ENCODE data around the gene TRPV4. TPM values are rescaled to one million over a fixed set of nuclear protein-coding genes. Genes with fewer than 3 reads are reported as not detected.
A peak's percentile ranks its signal among the peaks of the same experiment; 100 is the strongest.

Gene TRPV4
- total and polyA plus RNA-seq, 2 donors from 2014 or later, result 6.0 to 24.5 TPM

GRCh38 chr12:109771746-109772621 lies 61.2 kb downstream of the TRPV4 start:
- no peaks in the 10 kb centered on the region for H3K9me3 ChIP-seq (ENCODE audit: control insufficient read depth in 2 of 3, insufficient read depth in 1 of 3, low read length in 3 of 3)
- intact Hi-C loops (cut with DNase I), result loop anchor here (5.0 to 10.0 kb wide), 2 partner anchors 175 to 247 kb away; no protein-coding TSS in a partner anchor
- peak in 2 of 5 donors; percentile 41 to 43 for DNase-seq
- H3K27ac ChIP-seq (ENCODE audit: low read depth in 2 of 2, low read length in 2 of 2), result no peak overlapping the region
- no peak overlapping the region for H3K9ac ChIP-seq (ENCODE audit: low read length in 3 of 3)
- no peak overlapping the region for H3K4me3 ChIP-seq (ENCODE audit: low read length in 3 of 3)
- no peaks in the 10 kb centered on the region for H3K27me3 ChIP-seq (ENCODE audit: control insufficient read depth, insufficient read depth, low read length)
- H3K36me3 ChIP-seq (ENCODE audit: control insufficient read depth in 2 of 3, insufficient read depth in 3 of 3, low read length in 3 of 3), result no peaks in the 10 kb centered on the region
- peaks cover 0 to 10% (median 0%) of the 10 kb centered on the region in 3 donors for H3K4me1 ChIP-seq (ENCODE audit: control insufficient read depth in 2 of 3, insufficient read depth in 2 of 3, low read depth in 1 of 3, low read length in 3 of 3)
- peak; percentile 7 for TF ChIP-seq CTCF (IDR thresholded peaks at IDR 0.05; ENCODE audit: borderline replicate concordance, extremely low read depth, insufficient read depth)
- no peak for FAIRE-seq

- Histone ChIP-seq H3K27me3 (ENCODE audit: control insufficient read depth, insufficient read depth, low read length) (no peaks in the 10 kb centered on the region), H3K4me3 (ENCODE audit: low read length in 3 of 3) (no peak overlapping the region), H3K9me3 (ENCODE audit: control insufficient read depth in 2 of 3, insufficient read depth in 1 of 3, low read length in 3 of 3) (no peaks in the 10 kb centered on the region), H3K4me1 (ENCODE audit: control insufficient read depth in 2 of 3, insufficient read depth in 2 of 3, low read depth in 1 of 3, low read length in 3 of 3) (peaks cover 0 to 10% (median 0%) of the 10 kb centered on the region in 3 donors), H3K27ac (ENCODE audit: low read depth in 2 of 2, low read length in 2 of 2) (no peak overlapping the region), H3K9ac (ENCODE audit: low read length in 3 of 3) (no peak overlapping the region), H3K36me3 (ENCODE audit: control insufficient read depth in 2 of 3, insufficient read depth in 3 of 3, low read length in 3 of 3) (no peaks in the 10 kb centered on the region)
- intact Hi-C loops (cut with DNase I), result loop anchor here (5.0 to 10.0 kb wide), 2 partner anchors 174 to 246 kb away; no protein-coding TSS in a partner anchor
- FAIRE-seq (no peak), DNase-seq (peak in 2 of 5 donors; percentile 24 to 51)
- no peak for TF ChIP-seq CTCF (IDR thresholded peaks at IDR 0.05; ENCODE audit: borderline replicate concordance, extremely low read depth, insufficient read depth)
These were observed 62.1 kb downstream of the TRPV4 start for GRCh38 chr12:109770861-109771670.

GRCh38 chr12:109770104-109770860 lies 62.9 kb downstream of the TRPV4 start:
- no peak overlapping the region for H3K27ac ChIP-seq (ENCODE audit: low read depth in 2 of 2, low read length in 2 of 2)
- no peaks in the 10 kb centered on the region for H3K9me3 ChIP-seq (ENCODE audit: control insufficient read depth in 2 of 3, insufficient read depth in 1 of 3, low read length in 3 of 3)
- no peaks in the 10 kb centered on the region for H3K36me3 ChIP-seq (ENCODE audit: control insufficient read depth in 2 of 3, insufficient read depth in 3 of 3, low read length in 3 of 3)
- no peak for TF ChIP-seq CTCF (IDR thresholded peaks at IDR 0.05; ENCODE audit: borderline replicate concordance, extremely low read depth, insufficient read depth)
- DNase-seq (peak in 3 of 5 donors; percentile 9 to 37 (median 32)), FAIRE-seq (no peak)
- intact Hi-C loops (cut with DNase I), result loop anchor here (5.0 to 10.0 kb wide), 2 partner anchors 173 to 245 kb away; no protein-coding TSS in a partner anchor
- H3K27me3 ChIP-seq (ENCODE audit: control insufficient read depth, insufficient read depth, low read length), result no peaks in the 10 kb centered on the region
- no peak overlapping the region for H3K9ac ChIP-seq (ENCODE audit: low read length in 3 of 3)
- H3K4me3 ChIP-seq (ENCODE audit: low read length in 3 of 3), result no peak overlapping the region
- peaks cover 0 to 10% (median 0%) of the 10 kb centered on the region in 3 donors for H3K4me1 ChIP-seq (ENCODE audit: control insufficient read depth in 2 of 3, insufficient read depth in 2 of 3, low read depth in 1 of 3, low read length in 3 of 3)

Data from kidney (tissue), 14 donors.